Adrenal gland (tissue), 19 donors: ENCODE measurements around the gene LONRF2. TPM values are rescaled to one million over a fixed set of nuclear protein-coding genes. Genes with fewer than 3 reads are reported as not detected.
"Not testable (repeated sequence)": the region's sequence is repeated elsewhere in the genome, so short reads cannot be mapped to it uniquely, and the experiment has no call there.

Experiments
- DNase-seq, 7 donors: peaks; one replicate each; pipeline ENCODE4 v3.0.0-alpha.2; 2019 to 2020
- H3K27ac ChIP-seq, 5 donors: fragments of 200-600 bp; sonication (generic) in 4 of 5; 1 replicate in 3 of 5; 2 replicates in 2 of 5; pipeline versions ENCODE4 v1.5.1 to v1.8.0; 2016 to 2020; ENCODE audit warnings: mild to moderate bottlenecking in 1 of 5
- H3K27me3 ChIP-seq: fragments of 200-600 bp; 2 replicates; pipeline ENCODE4 v1.8.0; 2021
- H3K36me3 ChIP-seq, 2 donors: fragments of 200-600 bp; replicated peaks in 1 of 2; 1 replicate in 1 of 2; 2 replicates in 1 of 2; pipeline versions ENCODE4 v1.5.1 to v1.8.0; 2018 to 2022
- H3K4me1 ChIP-seq, 2 donors: fragments of 200-600 bp; replicated peaks in 1 of 2; 1 replicate in 1 of 2; 2 replicates in 1 of 2; pipeline versions ENCODE4 v1.5.1 to v1.8.0; 2018 to 2021
- H3K4me3 ChIP-seq, 4 donors: fragments of 200-600 bp; sonication (generic) in 3 of 4; one replicate each; pipeline ENCODE4 v1.5.1; 2016 to 2018
- H3K9me3 ChIP-seq, 3 donors: fragments of 200-600 bp; sonication (generic) in 1 of 3; replicated peaks in 1 of 3; 1 replicate in 2 of 3; 2 replicates in 1 of 3; pipeline versions ENCODE4 v1.5.1 to v1.8.0; 2016 to 2021
- POLR2A ChIP-seq, 2 donors: fragments of 450-650 bp; IDR thresholded peaks; one replicate each; pipeline ENCODE4 v1.6.1; 2017; ENCODE audit warnings: antibody characterized with exemption in 2 of 2, mild to moderate bottlenecking in 2 of 2, moderate library complexity in 1 of 2
- WGBS, 4 donors: extraction: QIAGEN DNeasy Blood & Tissue Kit in 2 of 4; methylation state at CpG; one replicate each; pipeline versions ENCODE4 v1.1.5 to v1.1.7; 2013 to 2017; 5-methylcytosine and 5-hydroxymethylcytosine counted together
- intact Hi-C, 2 donors: fragments of 100-400 bp; cut with DNase I; formaldehyde crosslinking; loops; one replicate each; pipeline versions ENCODE4 v1.14.1 to v1.15.0; 2022 to 2023
- long read RNA-seq, 10 donors: library from polyadenylated mRNA in 3 of 10; unstranded in 2 of 10; stranded (forward) in 1 of 10; transcript quantifications; one replicate each; pipeline ENCODE4 v2.0.0 and lab custom pipeline, GENCODE V29; 2021 to 2026
- polyA plus RNA-seq, 3 donors: library from polyadenylated mRNA; stranded (reverse); fragments of 200-250 nt in 2 of 3; fragments of 350-450 nt in 1 of 3; fragmentation: Illumina TruSeq in 1 of 3; extraction: RNeasy Lipid Tissue Mini Kit (QIAGEN cat#74804) in 1 of 3; gene quantifications; one replicate each; pipeline ENCODE4 v1.2.3, GENCODE V29; 2013 to 2014
- total RNA-seq, 9 donors: library from RNA; depleted of rRNA in 4 of 9; stranded (reverse); fragments of >200 nt in 4 of 9; fragments of 120-200 nt in 1 of 9; fragmentation: NEBNext Ultra II Directional in 1 of 9; extraction: Animal tissue kit (Norgen Biotek cat#: 25700) in 1 of 9; gene quantifications; one replicate each; pipeline versions ENCODE4 v1.1.0 to v1.2.4, GENCODE V29; 2013 to 2023
- TF ChIP-seq, protein P1 (sequence below), 6 experiments: fragments of 450-650 bp in 4 of 6; fragments of 200-600 bp in 2 of 6; sonication (generic) in 1 of 6; IDR thresholded peaks; 1 replicate in 5 of 6; 2 replicates in 1 of 6; pipeline versions ENCODE4 v1.5.1 to v1.8.0; 2016 to 2021; ENCODE audit warnings: antibody characterized with exemption in 6 of 6, mild to moderate bottlenecking in 2 of 6, moderate library complexity in 1 of 6
- donor health status: healthy with polysubstance abuse.
- donor health status: Bipolar disorder and iron deficiency.
- donor health status: DM: yes; HTN: yes; CAD: no.
- donor health status: DM: no; HTN: no; CAD: no.
- donor health status: DM: no; HTN: no; CAD: no.
- donor health status: DM: yes; HTN: yes; CAD: no.

Gene LONRF2
- total RNA-seq, result 100 to 1,000 TPM in 1 of 9 donors, 10 to 100 TPM in 8; 20.6 to 110 (median 59.4) TPM
- 10 to 100 TPM in 1 of 3 donors, 1 to 10 TPM in 2; 8.1 to 32.5 (median 8.4) TPM for polyA plus RNA-seq
- long read RNA-seq, donor 1, result 0 reads
- long read RNA-seq, donor 2, full-length matches to known transcripts, result 1 of 1 reads
- long read RNA-seq, donor 2, partial matches to known transcripts, result 0 of 1 reads
- long read RNA-seq, donor 2, other reads (novel, unspliced or antisense), result 0 of 1 reads
- long read RNA-seq, donor 3, result 0 reads
- long read RNA-seq, donor 4, partial matches to known transcripts, result 2 of 8 reads
- long read RNA-seq, donor 4, other reads (novel, unspliced or antisense), result 6 of 8 reads
- long read RNA-seq, donor 5, full-length matches to known transcripts, result 8 of 22 reads
- long read RNA-seq, donor 5, partial matches to known transcripts, result 1 of 22 reads
- long read RNA-seq, donor 5, other reads (novel, unspliced or antisense), result 13 of 22 reads
- long read RNA-seq, donor 6, partial matches to known transcripts, result 0 of 14 reads
- long read RNA-seq, donor 6, other reads (novel, unspliced or antisense), result 14 of 14 reads
- long read RNA-seq, donor 7, result 0 reads
- long read RNA-seq, donor 8, full-length matches to known transcripts, result 1 of 7 reads
- long read RNA-seq, donor 8, partial matches to known transcripts, result 6 of 7 reads
- long read RNA-seq, donor 8, other reads (novel, unspliced or antisense), result 0 of 7 reads
- long read RNA-seq, donor 9, full-length matches to known transcripts, result 1 of 1 reads
- long read RNA-seq, donor 9, partial matches to known transcripts, result 0 of 1 reads
- long read RNA-seq, donor 9, other reads (novel, unspliced or antisense), result 0 of 1 reads
- long read RNA-seq, donor 10, result 0 reads

DNA sequence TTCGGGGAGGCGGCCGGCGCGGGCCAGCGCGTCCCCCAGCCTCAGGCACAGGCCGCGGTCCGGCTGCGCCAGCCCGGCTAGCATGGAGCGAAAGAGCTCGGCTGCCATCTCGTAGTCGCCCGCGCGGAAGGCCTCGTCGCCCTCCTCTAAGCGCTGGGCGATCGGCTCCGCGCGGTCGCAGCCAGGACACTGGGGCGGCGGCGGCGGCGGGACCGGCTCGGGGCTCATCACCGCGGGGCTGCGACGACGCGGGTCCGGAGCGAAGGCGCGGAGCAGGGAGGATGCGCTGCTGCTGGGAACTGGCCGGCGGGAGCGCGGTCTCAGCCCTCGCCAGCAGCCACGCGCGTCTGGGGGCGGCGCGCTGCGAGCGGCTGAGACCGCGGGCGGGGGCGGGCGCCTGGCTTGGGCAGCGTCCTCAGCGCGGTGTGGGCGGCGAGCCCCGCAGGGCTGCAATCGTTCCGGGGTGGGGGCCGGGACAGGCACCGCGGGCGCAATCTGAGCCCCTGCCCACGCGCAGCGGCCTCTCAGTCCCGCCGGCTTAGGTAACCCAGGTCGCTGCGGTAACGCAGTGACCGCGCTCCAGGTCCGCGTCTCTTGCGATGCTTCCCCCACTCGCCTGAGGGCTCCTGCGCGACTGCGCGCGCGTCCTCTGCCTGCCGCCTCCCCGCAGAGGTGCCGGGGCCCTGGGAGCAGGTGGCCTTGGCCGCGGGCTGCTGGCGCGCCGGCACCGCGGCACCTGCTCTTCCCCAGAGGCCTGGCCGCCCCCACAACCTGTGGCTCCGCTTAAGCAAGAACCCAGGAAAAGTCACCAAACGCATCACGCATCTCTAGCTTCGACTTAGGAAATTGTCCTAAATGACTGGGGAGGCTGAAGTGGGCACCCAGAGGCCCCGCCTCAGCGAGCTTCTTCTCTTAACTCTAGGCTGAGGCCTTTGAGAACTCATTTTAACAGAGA is at the start of gene LONRF2:
Gene LONRF2, minus strand, starts transcription at position 636 of the 955 bp plus-strand sequence. Its CDS starts 408 bp downstream, at position 228.
- peak within 1 kb of the TSS; percentile 45 to 88 (median 63) for H3K4me3 ChIP-seq
- intact Hi-C loops, result no loop called here
- H3K27me3 ChIP-seq, result no peaks in the 10 kb centered on the region
- H3K36me3 ChIP-seq, result no peaks in the 10 kb centered on the region
- H3K27ac ChIP-seq, result peak within 1 kb of the TSS; percentile 81 to 96 (median 88)
- TF ChIP-seq, protein P1, sequence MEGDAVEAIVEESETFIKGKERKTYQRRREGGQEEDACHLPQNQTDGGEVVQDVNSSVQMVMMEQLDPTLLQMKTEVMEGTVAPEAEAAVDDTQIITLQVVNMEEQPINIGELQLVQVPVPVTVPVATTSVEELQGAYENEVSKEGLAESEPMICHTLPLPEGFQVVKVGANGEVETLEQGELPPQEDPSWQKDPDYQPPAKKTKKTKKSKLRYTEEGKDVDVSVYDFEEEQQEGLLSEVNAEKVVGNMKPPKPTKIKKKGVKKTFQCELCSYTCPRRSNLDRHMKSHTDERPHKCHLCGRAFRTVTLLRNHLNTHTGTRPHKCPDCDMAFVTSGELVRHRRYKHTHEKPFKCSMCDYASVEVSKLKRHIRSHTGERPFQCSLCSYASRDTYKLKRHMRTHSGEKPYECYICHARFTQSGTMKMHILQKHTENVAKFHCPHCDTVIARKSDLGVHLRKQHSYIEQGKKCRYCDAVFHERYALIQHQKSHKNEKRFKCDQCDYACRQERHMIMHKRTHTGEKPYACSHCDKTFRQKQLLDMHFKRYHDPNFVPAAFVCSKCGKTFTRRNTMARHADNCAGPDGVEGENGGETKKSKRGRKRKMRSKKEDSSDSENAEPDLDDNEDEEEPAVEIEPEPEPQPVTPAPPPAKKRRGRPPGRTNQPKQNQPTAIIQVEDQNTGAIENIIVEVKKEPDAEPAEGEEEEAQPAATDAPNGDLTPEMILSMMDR (IDR thresholded peaks at IDR 0.05), result no peak
- TF ChIP-seq POLR2A (IDR thresholded peaks at IDR 0.05), result peak; percentile 61 to 85
- H3K9me3 ChIP-seq, result no peaks in the 10 kb centered on the region
- peaks cover 0 to 17% of the 10 kb centered on the region in 2 donors for H3K4me1 ChIP-seq
- peak; percentile 76 to 86 (median 81) for DNase-seq
- 1 to 8% (median 2%) methylated on average over 9 to 113 of the region's 113 CpGs for WGBS, 4 donors

GRCh38 chr2:100367163-100367562 is 44.9 kb upstream of the LONRF2 start:
- H3K4me3 ChIP-seq, result no peak overlapping the region
- no peaks in the 10 kb centered on the region for H3K36me3 ChIP-seq
- H3K4me1 ChIP-seq, result peaks cover 0 to 12% of the 10 kb centered on the region in 2 donors
- WGBS, 4 donors, result 86 to 95% (median 91%) methylated on average over 1 of the region's 1 CpG
- intact Hi-C loops, result no loop called here
- H3K27me3 ChIP-seq, result no peaks in the 10 kb centered on the region
- TF ChIP-seq POLR2A (IDR thresholded peaks at IDR 0.05), result no peak
- TF ChIP-seq, protein P1 (IDR thresholded peaks at IDR 0.05), result no peak
- no peaks in the 10 kb centered on the region for H3K9me3 ChIP-seq
- H3K27ac ChIP-seq, result no peak overlapping the region
- no peak for DNase-seq

DNA sequence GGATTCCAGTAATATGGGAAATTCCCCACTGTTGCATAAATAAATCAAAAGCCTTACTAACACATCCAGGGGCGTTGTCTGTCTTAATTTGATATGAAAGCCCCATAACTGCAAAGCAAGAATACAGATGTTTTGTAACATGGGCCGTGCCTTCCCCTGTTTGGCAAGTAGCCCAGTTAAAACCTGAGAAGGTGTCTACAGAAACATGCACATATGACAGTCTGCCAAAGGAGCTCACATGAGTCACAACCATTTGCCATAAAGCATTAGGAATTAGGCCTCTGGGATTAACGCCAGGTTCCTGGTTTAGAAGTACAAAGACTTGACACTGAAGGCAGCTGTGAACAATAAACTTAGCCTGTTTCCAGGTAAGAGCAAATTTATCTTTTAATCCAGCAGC is 43.1 kb upstream of the LONRF2 start:
- Histone ChIP-seq H3K36me3 (no peaks in the 10 kb centered on the region), H3K27ac (no peak overlapping the region), H3K9me3 (no peaks in the 10 kb centered on the region), H3K4me3 (no peak overlapping the region), H3K4me1 (peaks cover 0 to 12% of the 10 kb centered on the region in 2 donors), H3K27me3 (no peaks in the 10 kb centered on the region)
- peak; percentile 67 to 90 (median 81) for DNase-seq
- TF ChIP-seq, protein P1 (IDR thresholded peaks at IDR 0.05), result no peak
- no peak for TF ChIP-seq POLR2A (IDR thresholded peaks at IDR 0.05)
- intact Hi-C loops, result no loop called here
- 27 to 34% (median 31%) methylated on average over 3 of the region's 3 CpGs for whole genome bisulfite sequencing, 4 donors

DNA sequence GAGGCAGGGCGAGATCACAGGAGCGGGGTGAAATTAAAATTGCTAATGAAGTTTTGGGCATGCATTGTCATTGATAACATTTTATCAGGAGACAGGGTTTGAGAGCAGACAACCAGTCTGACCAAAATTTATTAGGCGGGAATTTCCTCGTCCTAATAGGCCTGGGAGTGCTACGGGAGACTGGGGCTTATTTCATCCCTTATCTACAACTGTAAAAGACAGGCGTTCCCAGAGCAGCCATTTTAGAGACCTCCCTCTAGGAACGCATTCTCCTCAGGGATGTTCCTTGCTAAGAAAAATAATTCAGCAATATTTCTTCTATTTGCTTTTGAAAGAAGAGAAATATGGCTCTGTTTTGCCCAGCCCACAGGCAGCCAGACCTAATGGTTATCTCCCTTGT is 40.0 kb upstream of the LONRF2 start:
- H3K4me3 ChIP-seq, H3K9me3 ChIP-seq, DNase-seq, H3K27ac ChIP-seq, intact Hi-C loops, H3K36me3 ChIP-seq, H3K27me3 ChIP-seq: not testable (repeated sequence)
- 86 to 91% (median 89%) methylated on average over 7 of the region's 7 CpGs for WGBS, 4 donors
- H3K4me1 ChIP-seq, result peaks cover 0 to 12% of the 10 kb centered on the region in 2 donors
